ENCODE measurements around the gene TRPM4.

- TF ChIP-seq CTCF (conservative IDR thresholded peaks at IDR 0.05; ENCODE audit: low read length) (no peak), EZH2phosphoT487 (IDR thresholded peaks at IDR 0.05; ENCODE audit: borderline replicate concordance) (no peak)
These were observed 28.5 kb downstream of the TRPM4 start for GRCh38 chr19:49186108-49186507.

Measured in Loucy (cell line).